Body of pancreas (tissue), 4 donors: ENCODE measurements around the gene MED8. TPM values are rescaled to one million over a fixed set of nuclear protein-coding genes. Genes with fewer than 3 reads are reported as not detected.

Source experiments
- ATAC-seq: fragments of 150-250 bp; one replicate; pipeline ENCODE4 v1.9.1; 2016
- DNase-seq, 4 donors: peaks; one replicate each; pipeline ENCODE4 v3.0.0-alpha.2; 2019
- H3K27ac ChIP-seq, 4 donors: fragments of 200-600 bp; sonication (generic); 1 replicate in 3 of 4; 2 replicates in 1 of 4; pipeline versions ENCODE4 v1.5.1 to v1.6.1; 2016 to 2019; ENCODE audit warnings: mild to moderate bottlenecking in 1 of 4, mixed read lengths in 1 of 4, moderate library complexity in 1 of 4
- H3K27me3 ChIP-seq, 2 donors: fragments of 200-600 bp; sonication (generic); one replicate each; pipeline ENCODE4 v1.6.0; 2016; ENCODE audit warnings: mild to moderate bottlenecking in 1 of 2
- H3K36me3 ChIP-seq, 2 donors: fragments of 200-600 bp; sonication (generic); replicated peaks in 1 of 2; 2 replicates each; pipeline ENCODE4 v1.5.1; 2016; ENCODE audit warnings: low read depth in 2 of 2; ENCODE audit not compliant: insufficient read depth in 1 of 2
- H3K4me1 ChIP-seq: fragments of 200-600 bp; sonication (generic); one replicate; pipeline ENCODE4 v1.6.0; 2016
- H3K4me3 ChIP-seq, 2 donors: fragments of 200-600 bp; sonication (generic); 1 replicate in 1 of 2; 2 replicates in 1 of 2; pipeline ENCODE4 v1.5.1; 2016 to 2019
- H3K9me3 ChIP-seq, 3 donors: fragments of 200-600 bp; sonication (generic); 1 replicate in 2 of 3; 2 replicates in 1 of 3; pipeline ENCODE4 v1.5.1; 2016
- CTCF ChIP-seq, 7 experiments: fragments of 450-650 bp in 4 of 7; fragments of 200-600 bp in 3 of 7; sonication (generic) in 3 of 7; IDR thresholded peaks; one replicate each; pipeline ENCODE4 v1.5.1; 2016 to 2019; ENCODE audit warnings: antibody characterized with exemption in 7 of 7
- POLR2A ChIP-seq, 3 donors: fragments of 450-650 bp; IDR thresholded peaks; one replicate each; pipeline ENCODE4 v1.6.1; 2016; ENCODE audit warnings: antibody characterized with exemption in 3 of 3, mild to moderate bottlenecking in 2 of 3
- WGBS, 2 donors: methylation state at CpG; one replicate each; pipeline ENCODE4 v1.1.5; 2017; 5-methylcytosine and 5-hydroxymethylcytosine counted together
- intact Hi-C: fragments of 100-400 bp; cut with DNase I; formaldehyde crosslinking; loops from one replicate; pipeline ENCODE4 v1.15.1; 2023
- total RNA-seq, 2 donors: library from RNA; depleted of rRNA; stranded (reverse); fragments of >200 nt; gene quantifications; one replicate each; pipeline ENCODE4 v1.1.0, GENCODE V29; 2016

MED8 gene
- total RNA-seq, 2 donors from 2014 or later: 19.4 to 22.1 TPM

DNA sequence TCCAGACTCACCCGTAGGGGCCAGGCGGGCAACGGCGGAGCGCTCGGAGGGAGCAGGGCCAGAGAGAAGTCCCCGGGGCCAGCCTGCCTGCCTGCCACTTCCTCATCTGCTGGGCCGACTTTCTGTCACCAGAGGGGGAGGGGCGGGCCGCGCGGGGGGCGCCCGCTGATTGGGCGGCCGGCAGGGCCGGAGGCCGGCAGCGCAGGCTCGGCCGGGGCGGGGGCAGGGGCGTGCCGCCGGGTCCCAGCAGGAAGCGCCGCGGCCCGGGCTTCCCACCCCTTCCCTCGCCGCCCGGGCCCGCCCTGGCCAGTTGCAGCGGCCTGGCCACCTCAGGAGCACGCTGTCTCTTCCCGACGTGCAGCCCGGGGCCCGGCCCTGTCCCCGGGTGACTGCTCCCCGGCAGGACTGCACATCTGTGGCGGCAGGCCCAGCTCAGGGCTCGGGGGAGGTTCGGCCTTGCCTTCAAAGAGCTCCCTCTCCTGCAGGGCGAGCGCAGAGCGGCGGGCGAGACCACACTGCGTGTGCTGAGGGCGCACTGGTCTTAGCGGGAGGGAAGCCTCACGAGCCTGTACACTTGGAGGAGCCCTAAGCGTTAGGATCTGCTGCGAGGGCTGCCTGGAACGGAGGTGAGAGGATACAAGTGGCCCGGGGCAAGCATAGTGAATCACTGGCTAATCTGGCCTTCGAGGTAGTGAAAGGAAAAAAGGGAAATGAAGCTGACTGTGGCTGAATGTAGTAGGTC lies 21.5 kb downstream of the MED8 start, which contains the start of gene ELOVL1:
Gene ELOVL1 (minus strand): TSS at position 108 of the 742 bp plus-strand sequence. CDS start 2,402 bp downstream, outside the sequence.
- Histone ChIP-seq H3K9me3 (no peaks in the 10 kb centered on the region), H3K36me3 (peaks cover 0 to 17% of the 10 kb centered on the region in 2 donors), H3K4me1 (peaks cover 28% of the 10 kb centered on the region), H3K27ac (peak within 1 kb of the TSS; percentile 84 to 94 (median 90)), H3K27me3 (no peaks in the 10 kb centered on the region), H3K4me3 (peak within 1 kb of the TSS; percentile 54 to 69)
- TF ChIP-seq POLR2A (IDR thresholded peaks at IDR 0.05): peak; percentile 73 to 86 (median 86)
- peak in 5 of 7 experiments; percentile 4 to 39 (median 35) for TF ChIP-seq CTCF (IDR thresholded peaks at IDR 0.05)
- ATAC-seq (peak; percentile 94), DNase-seq (peak; percentile 94 to 96 (median 94))
- intact Hi-C loops: loop anchor here (10.0 kb wide), 1 partner anchor 133 kb away; no protein-coding TSS in a partner anchor
- WGBS, 2 donors: 0 to 2% methylated on average over 7 to 28 of the region's 58 CpGs

- no peaks in the 10 kb centered on the region for H3K9me3 ChIP-seq
- peaks cover 28% of the 10 kb centered on the region for H3K4me1 ChIP-seq
- H3K36me3 ChIP-seq: peaks cover 0 to 18% of the 10 kb centered on the region in 2 donors
- H3K4me3 ChIP-seq: peak overlapping the region; percentile 54 to 69
- no peak for ATAC-seq
- peak in 3 of 4 donors; percentile 20 to 32 (median 25) for DNase-seq
- 0 to 1% methylated on average over 24 to 35 of the region's 48 CpGs for WGBS, 2 donors
- no peaks in the 10 kb centered on the region for H3K27me3 ChIP-seq
- H3K27ac ChIP-seq: peak overlapping the region; percentile 84 to 94 (median 90)
- TF ChIP-seq CTCF (IDR thresholded peaks at IDR 0.05): peak in 1 of 7 experiments; percentile 20
- no peak for TF ChIP-seq POLR2A (IDR thresholded peaks at IDR 0.05)
- intact Hi-C loops: loop anchor here (10.0 kb wide), 1 partner anchor 132 kb away; no protein-coding TSS in a partner anchor
Observed at GRCh38 chr1:43367026-43367903, 22.3 kb downstream of the MED8 start.

DNA sequence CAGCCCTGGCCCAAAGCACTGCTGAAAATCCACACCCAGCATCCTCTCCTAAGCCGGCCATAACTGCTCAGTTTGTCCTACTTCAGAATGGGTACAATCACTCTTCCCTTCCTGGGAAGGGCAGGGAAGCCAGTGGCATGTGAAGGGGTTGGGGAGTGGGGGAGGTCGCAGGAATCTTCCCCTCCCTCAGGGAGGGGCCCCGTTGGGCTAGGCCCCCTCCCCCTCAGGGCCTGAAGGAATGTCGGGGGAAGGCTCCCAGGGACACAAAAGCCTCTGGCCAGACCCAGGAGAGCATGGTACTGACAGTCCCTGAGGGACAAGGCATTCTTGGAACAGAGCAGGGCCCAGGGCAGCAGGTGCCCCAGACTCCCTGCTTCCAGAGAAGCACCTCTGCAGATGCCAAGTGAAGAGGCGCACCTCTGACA lies 23.0 kb downstream of the MED8 start:
- 15 to 18% methylated on average over 4 to 5 of the region's 5 CpGs for WGBS, 2 donors
- Histone ChIP-seq H3K27me3 (no peaks in the 10 kb centered on the region), H3K27ac (peak overlapping the region; percentile 84 to 94 (median 90)), H3K9me3 (no peaks in the 10 kb centered on the region), H3K36me3 (peaks cover 0 to 18% of the 10 kb centered on the region in 2 donors), H3K4me1 (peaks cover 28% of the 10 kb centered on the region), H3K4me3 (peak overlapping the region; percentile 54 to 69)
- no peak for ATAC-seq
- TF ChIP-seq POLR2A (IDR thresholded peaks at IDR 0.05): no peak
- TF ChIP-seq CTCF (IDR thresholded peaks at IDR 0.05): no peak
- peak in 1 of 4 donors; percentile 23 for DNase-seq
- intact Hi-C loops: loop anchor here (10.0 kb wide), 1 partner anchor 132 kb away; no protein-coding TSS in a partner anchor

DNA sequence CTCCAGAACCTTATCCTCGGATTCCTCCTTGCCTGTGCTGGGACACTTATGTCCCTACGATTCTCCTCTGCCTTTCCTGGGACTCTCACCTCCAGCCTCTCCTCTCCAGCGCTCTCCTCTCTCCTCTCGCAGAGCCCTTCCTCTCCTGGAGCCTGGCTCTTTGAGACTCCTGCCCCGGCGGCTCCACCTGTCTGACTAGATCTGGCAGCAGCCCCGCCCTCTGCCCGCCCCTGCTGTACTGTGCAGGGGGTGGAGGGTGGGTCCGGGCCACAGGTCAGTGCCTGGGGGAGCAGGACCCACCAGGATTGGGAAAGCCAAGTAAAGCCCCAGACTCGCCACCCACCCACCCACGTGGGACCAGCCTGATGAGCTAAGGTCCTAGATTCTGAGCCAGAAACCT lies 23.4 kb downstream of the MED8 start:
- H3K27ac ChIP-seq: peak overlapping the region in 3 of 4 donors; percentile 84 to 92 (median 88)
- 28 to 31% methylated on average over 11 of the region's 11 CpGs for WGBS, 2 donors
- ATAC-seq: no peak

More for the DNA sequence above, 23.4 kb downstream of the MED8 start:
- no peak overlapping the region for H3K4me3 ChIP-seq
- DNase-seq: peak; percentile 42 to 68 (median 58)
- no peak for TF ChIP-seq CTCF (IDR thresholded peaks at IDR 0.05)
- TF ChIP-seq POLR2A (IDR thresholded peaks at IDR 0.05): peak in 1 of 3 donors; percentile 35
- H3K27me3 ChIP-seq: no peaks in the 10 kb centered on the region
- H3K9me3 ChIP-seq: no peaks in the 10 kb centered on the region
- intact Hi-C loops: loop anchor here (10.0 kb wide), 1 partner anchor 131 kb away; no protein-coding TSS in a partner anchor
- peaks cover 28% of the 10 kb centered on the region for H3K4me1 ChIP-seq
- H3K36me3 ChIP-seq: peaks cover 0 to 18% of the 10 kb centered on the region in 2 donors
